HG03108 (cell line): Measurements from ENCODE around the gene GATC.
"Not testable (repeated sequence)": the region's sequence is repeated elsewhere in the genome, so short reads cannot be mapped to it uniquely, and the experiment has no call there.

Source experiments
- ATAC-seq: cut with Tn5 transposase; IDR thresholded peaks from one replicate; pipeline ENCODE4 v1.9.1; 2021; ENCODE audit warnings: moderate library complexity; ENCODE audit not compliant: unreplicated experiment

Gene GATC

GRCh38 chr12:120432772-120433525 is 13.3 kb upstream of the GATC start:
- ATAC-seq = no peak

DNA sequence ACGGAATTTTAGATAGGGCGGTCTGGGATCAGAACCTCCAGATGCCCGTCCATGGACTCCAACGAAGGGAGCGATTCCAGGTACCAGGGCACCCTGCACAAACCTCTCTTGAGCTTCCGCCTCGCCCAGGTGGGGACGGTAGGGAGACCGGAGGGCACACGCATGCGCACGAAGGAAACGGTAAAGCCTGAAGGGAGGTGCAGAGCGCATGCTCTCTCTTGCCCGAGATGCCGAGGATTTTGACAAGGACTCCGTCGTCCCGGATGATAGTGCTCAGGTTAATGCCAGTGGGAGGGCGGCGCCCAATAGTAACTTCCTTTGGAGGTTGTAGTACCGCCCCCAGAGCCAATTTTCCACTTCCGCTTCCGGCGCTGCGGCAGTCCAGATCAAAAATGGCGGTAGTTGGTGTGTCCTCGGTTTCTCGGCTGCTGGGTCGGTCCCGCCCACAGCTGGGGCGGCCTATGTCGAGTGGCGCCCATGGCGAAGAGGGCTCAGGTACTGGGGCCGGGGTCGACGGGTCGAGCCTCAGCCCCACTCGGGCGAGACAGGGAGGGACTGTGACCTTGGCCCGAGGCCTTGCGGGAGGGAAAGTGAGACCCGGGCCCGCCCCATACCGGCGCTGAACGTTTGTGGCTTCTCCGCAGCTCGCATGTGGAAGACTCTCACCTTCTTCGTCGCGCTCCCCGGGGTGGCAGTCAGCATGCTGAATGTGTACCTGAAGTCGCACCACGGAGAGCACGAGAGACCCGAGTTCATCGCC is 8.3 kb upstream of the GATC start, which contains the start of gene COX6A1:
COX6A1 (plus strand) TSS at position 379 of the 760 bp plus-strand sequence; CDS start at position 393, 14 bp downstream.
- ATAC-seq = peak; percentile 94

- no peak for ATAC-seq
These were observed 7.6 kb upstream of the GATC start for GRCh38 chr12:120438495-120439198.

DNA sequence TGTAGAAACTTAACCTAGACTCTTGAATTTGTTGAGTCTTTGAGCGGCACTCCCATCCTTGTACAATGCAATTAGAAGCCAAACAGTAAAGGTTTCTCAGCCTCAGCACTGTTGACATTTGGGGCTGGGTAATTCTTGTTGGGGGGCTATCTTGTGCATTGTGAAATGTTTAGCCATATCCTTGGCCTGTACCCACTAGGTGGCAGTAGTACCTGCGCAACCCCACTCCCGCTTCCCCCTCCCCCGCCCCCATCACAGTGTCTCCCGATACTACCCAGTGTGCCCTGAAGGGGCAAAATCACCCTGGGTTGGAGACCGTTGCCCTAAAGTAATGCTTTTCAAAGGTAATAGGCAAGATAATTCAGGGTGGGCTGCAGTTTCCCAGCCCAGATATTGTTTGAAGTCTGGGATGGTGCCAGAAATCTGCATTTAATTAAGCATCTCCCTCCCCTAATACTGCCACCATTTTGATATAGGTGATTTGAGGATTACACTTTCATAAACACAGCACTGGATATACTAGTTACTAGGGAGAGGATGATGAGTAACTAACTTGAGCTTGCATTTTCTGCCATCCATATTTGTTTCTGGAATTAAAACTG is 6.5 kb upstream of the GATC start:
- ATAC-seq = no peak

DNA sequence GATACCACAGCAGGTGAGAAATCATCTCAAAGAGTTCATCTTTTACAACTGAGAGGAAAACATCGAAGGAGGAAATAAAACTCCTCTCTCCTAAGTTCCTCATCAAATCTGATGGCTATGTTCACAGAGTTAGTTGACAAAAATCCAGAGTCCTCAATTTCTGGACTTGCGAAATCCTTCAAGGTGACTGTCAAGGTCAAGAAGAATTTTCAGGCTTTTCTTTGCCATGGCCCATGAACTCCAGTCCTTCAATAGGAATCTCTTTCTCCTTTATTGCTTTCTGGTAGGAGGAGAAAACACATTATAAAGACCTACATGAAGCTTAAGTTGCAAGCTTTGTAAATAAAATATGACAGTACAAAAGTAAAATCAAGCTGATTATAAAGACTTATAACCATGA is 1.6 kb upstream of the GATC start:
- no peak for ATAC-seq

DNA sequence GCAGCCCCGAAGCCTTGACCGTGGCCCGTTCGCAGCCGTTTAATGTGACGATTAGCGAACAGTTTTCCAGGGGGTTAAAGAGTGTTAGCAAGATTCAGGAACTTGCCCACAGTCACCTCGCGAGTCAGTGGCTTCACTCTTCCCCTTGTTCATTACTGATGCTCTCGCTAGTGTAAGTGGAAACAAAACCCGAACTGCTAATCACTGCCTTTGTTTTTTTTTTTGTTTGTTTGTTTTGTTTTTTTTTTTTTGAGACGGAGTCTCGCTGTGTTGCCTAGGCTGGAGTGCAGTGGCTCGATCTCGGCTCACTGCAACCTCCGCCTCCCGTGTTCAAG is 567 bp downstream of the GATC start:
- not testable (repeated sequence) for ATAC-seq

DNA sequence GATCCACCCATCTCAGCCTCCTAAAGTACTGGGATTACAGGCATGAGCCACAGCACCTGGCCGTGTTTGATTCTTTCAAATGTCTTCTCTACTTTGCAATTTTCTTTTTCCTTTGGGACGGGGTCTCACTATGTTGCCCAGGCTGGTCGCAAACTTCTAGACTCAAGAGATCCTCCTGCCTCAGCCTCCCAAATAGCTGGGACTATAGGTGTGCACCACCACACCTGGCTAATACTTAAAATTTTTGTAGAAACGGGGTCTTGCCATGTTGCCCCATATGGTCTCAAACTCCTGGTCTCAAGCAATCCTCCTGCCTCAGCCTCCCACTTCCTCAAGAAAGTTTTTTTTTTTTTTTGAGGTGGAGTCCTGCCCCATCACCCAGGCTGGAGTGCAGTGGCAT is 1.7 kb downstream of the GATC start:
- no peak for ATAC-seq

DNA sequence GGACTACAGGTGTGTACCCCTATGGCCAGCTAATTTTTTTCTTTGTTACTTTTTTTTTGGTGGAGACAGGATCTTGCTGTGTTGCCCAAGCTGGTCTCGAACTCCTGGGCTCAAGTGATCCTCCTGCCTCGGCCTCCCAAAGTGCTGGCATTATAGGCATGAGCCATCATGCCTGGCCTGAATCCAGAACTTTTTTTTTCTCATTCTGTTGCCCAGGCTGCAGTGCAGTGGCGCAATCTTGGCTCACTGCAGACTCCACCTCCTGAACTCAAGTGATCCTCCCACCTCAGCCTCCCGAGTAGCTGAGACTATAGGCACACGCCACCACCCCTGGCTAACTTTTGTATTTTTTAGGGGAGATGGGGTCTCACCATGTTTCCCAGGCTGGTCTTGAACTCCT is 6.3 kb downstream of the GATC start:
- not testable (repeated sequence) for ATAC-seq

GRCh38 chr12:120453060-120453750 is 7.0 kb downstream of the GATC start:
- ATAC-seq = no peak

DNA sequence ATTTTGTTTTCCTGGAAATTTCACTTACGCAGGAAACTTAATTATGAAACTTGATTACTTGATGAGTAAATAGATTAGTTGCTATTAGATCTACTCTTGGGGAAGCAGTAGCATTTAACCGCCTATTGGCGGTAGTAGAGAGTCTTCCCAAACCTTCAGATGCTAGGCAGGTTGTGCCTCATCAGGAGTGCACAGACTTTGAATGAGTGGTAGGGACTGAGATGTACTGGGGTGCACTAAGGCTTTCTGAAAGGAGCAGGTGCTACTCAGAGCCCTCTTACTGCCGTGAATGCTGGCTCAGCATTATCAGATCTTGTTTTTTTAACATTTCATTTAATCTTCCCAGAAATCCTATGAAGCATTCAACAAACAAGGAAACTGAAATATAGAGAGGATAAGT is 7.7 kb downstream of the GATC start:
- no peak for ATAC-seq

- ATAC-seq = no peak
These were observed 9.1 kb downstream of the GATC start for GRCh38 chr12:120455302-120455701.

GRCh38 chr12:120457133-120457532 is 10.9 kb downstream of the GATC start:
- no peak for ATAC-seq

- ATAC-seq = no peak
These were observed 13.9 kb downstream of the GATC start for GRCh38 chr12:120460157-120460556.

GRCh38 chr12:120462099-120462640 is 15.9 kb downstream of the GATC start:
- ATAC-seq = no peak

- no peak for ATAC-seq
These were observed 17.5 kb downstream of the GATC start for GRCh38 chr12:120463712-120464111.

DNA sequence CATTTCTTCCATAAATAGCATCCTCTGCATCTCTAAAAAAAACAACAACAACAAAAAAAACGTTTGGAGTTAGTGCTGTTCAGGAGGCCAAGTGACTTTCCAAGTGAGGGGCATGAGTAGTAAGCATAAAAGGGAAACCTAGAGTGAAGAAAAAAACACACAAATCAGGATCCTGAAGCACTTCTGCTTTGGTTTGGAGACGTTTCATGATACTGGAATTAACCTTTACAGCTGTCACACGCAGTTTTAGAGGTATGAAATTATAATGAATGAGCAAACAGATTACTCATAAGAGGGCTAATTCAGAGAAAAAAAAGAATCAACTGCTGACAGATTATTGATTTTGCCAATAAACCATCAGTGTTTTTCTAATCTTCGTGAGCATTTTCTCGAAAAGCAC is 19.5 kb downstream of the GATC start:
- no peak for ATAC-seq

DNA sequence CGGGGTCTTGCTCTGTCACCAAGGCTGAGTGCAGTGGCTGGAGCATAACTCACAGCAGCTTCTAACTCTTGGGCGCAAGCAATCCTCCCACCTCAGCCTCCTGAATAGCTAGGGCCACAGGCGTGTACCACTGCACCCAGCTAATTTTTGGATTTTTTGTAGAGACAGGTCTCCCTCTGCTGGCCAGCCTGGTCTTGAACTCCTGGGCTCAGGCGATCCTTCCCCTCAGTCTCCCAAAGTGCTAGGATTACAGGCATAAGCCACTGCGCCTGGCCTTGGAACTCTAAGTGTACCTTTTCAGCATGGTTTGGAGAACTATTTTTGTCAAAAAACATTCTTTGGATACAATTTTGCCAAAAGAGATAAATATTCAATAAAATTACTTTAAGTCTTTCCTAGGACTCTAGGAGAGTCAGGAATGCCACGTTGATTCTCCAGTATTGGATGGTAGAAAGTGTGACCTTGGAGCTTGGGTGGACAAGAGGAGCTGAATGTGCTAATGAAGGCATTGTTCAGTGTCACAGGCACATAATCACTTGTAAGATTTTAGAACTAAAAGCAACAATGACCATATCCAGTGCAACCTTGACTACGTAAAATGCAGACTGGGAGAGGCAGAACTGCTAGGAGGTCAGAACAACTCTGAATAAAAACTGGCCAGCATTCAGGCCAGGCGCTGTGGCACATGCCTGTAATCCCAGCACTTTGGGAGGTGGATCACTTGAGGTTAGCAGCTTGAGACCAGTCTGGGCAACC is 20.5 kb downstream of the GATC start:
- ATAC-seq = no peak

GRCh38 chr12:120467439-120467838 is 21.2 kb downstream of the GATC start:
- no peak for ATAC-seq

GRCh38 chr12:120468325-120468820 is 22.1 kb downstream of the GATC start:
- no peak for ATAC-seq
